Adrenal gland (tissue), 5 donors: ENCODE measurements around the gene ZNF280C.

Source experiments
- CTCF ChIP-seq, 6 experiments: fragments of 450-650 bp in 4 of 6; fragments of 200-600 bp in 2 of 6; sonication (generic) in 1 of 6; IDR thresholded peaks; 1 replicate in 5 of 6; 2 replicates in 1 of 6; pipeline versions ENCODE4 v1.5.1 to v1.8.0; 2016 to 2021; ENCODE audit warnings: antibody characterized with exemption in 6 of 6, mild to moderate bottlenecking in 2 of 6, moderate library complexity in 1 of 6
- POLR2A ChIP-seq, 2 donors: fragments of 450-650 bp; IDR thresholded peaks; one replicate each; pipeline ENCODE4 v1.6.1; 2017; ENCODE audit warnings: antibody characterized with exemption in 2 of 2, mild to moderate bottlenecking in 2 of 2, moderate library complexity in 1 of 2
- donor health status: DM: no; HTN: no; CAD: no.

DNA sequence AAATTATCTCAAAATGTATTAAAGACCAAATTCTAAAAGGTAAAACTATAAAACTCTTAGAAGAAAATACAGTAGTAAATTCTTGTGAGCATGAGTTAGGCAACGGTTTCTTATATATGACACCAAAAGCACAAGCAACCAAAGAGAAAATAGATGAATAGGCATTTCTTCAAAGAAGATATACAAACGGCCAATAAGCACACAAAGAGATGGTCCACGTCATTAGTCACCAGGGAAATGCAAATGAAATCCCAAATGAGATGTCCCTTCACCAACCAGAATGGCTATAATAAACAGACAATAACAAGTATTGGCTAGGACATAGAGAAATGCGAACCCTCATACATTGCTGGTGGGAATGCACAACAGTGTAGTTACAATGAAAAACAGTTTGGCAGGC is 52.4 kb downstream of the ZNF280C start:
- TF ChIP-seq POLR2A (IDR thresholded peaks at IDR 0.05): no peak
- TF ChIP-seq CTCF (IDR thresholded peaks at IDR 0.05): no peak
